HepG2 (cell line): Measurements from ENCODE around the gene SLC35F6. TPM values are rescaled to one million over a fixed set of nuclear protein-coding genes. Genes with fewer than 3 reads are reported as not detected.

Source experiments
- ATAC-seq: fragments of 200-7000 bp; cut with Tn5 transposase; 3 replicates; pipeline ENCODE4 v1.9.1; 2020; ENCODE audit warnings: mild to moderate bottlenecking, moderate library complexity
- BruUV-seq: library from RNA; stranded (reverse); fragments of 400-500 nt; replicated peaks from 2 replicates; lab custom pipeline; 2021; lab: Mats Ljungman, UMichigan
- CTCF ChIA-PET: fragments of 300-600 bp; formaldehyde crosslinking; extraction: SDS; loops from one replicate; lab custom pipeline; 2021; ENCODE audit warnings: low total read pairs, inconsistent platforms, low intra/inter-chr PET ratio; lab: Yijun Ruan, JAX
- POLR2A ChIA-PET: fragments of 350-600 bp; sonication (Branson Sonifier 250); formaldehyde crosslinking; loops from one replicate; lab custom pipeline; 2020; ENCODE audit warnings: antibody characterized with exemption, inconsistent platforms; lab: Yijun Ruan, JAX
- DNase-seq: peaks from one replicate; pipeline ENCODE4 v3.0.0-alpha.2; 2015; ENCODE audit warnings: low spot score
- FAIRE-seq: peaks from 3 replicates; lab custom pipeline; 2011; peaks lifted over from hg19 to GRCh38; lab: Jason Lieb, UNC
- H2AFZ ChIP-seq: one replicate; pipeline ENCODE4 v1.6.1; 2011; ENCODE audit warnings: low read length, inconsistent platforms
- H3K27ac ChIP-seq: fragments of 300-600 bp; 3 replicates; pipeline ENCODE4 v1.8.0; 2011; ENCODE audit warnings: mixed run types, mild to moderate bottlenecking, mixed read lengths, low read length, inconsistent platforms; ENCODE audit not compliant: insufficient read depth; ENCODE audit errors: extremely low read length
- H3K27me3 ChIP-seq, 2 experiments: fragments of 200-600 bp in 1 of 2; 2 replicates in 1 of 2; 3 replicates in 1 of 2; pipeline versions ENCODE4 v1.6.0 to v1.8.0; 2011; ENCODE audit warnings: low read length in 2 of 2, mild to moderate bottlenecking in 2 of 2, moderate library complexity in 2 of 2, inconsistent platforms in 1 of 2; ENCODE audit not compliant: insufficient read depth in 2 of 2, control insufficient read depth in 1 of 2
- H3K36me3 ChIP-seq, 2 experiments: fragments of 200-600 bp in 1 of 2; replicated peaks in 1 of 2; 2 replicates in 1 of 2; 3 replicates in 1 of 2; pipeline versions ENCODE4 v1.5.1 to v1.8.0; 2011; ENCODE audit warnings: low read length in 2 of 2, inconsistent platforms in 1 of 2; ENCODE audit not compliant: insufficient read depth in 2 of 2, control insufficient read depth in 1 of 2
- H3K4me1 ChIP-seq: 2 replicates; pipeline ENCODE4 v1.5.1; 2012; ENCODE audit warnings: low read length, inconsistent platforms; ENCODE audit not compliant: insufficient read depth
- H3K4me2 ChIP-seq: 2 replicates; pipeline ENCODE4 v1.6.0; 2011; ENCODE audit warnings: low read depth, low read length, inconsistent platforms
- H3K4me3 ChIP-seq, 3 experiments: fragments of 200-600 bp in 1 of 3; sonication (generic), shearing (Covaris generic) in 1 of 3; replicated peaks in 1 of 3; 2 replicates each; pipeline ENCODE4 v1.5.1; 2011 to 2016; ENCODE audit warnings: low read length in 3 of 3, inconsistent platforms in 2 of 3, low read depth in 2 of 3, mild to moderate bottlenecking in 2 of 3, control low read depth in 1 of 3, mixed read lengths in 1 of 3; ENCODE audit not compliant: insufficient read depth in 1 of 3
- H3K79me2 ChIP-seq: one replicate; pipeline ENCODE4 v1.6.1; 2011; ENCODE audit warnings: low read length, inconsistent platforms; ENCODE audit not compliant: insufficient read depth
- H3K9ac ChIP-seq: 2 replicates; pipeline ENCODE4 v1.6.0; 2011; ENCODE audit warnings: mild to moderate bottlenecking, low read depth, low read length, inconsistent platforms; ENCODE audit not compliant: insufficient read depth
- H3K9me3 ChIP-seq: 2 replicates; pipeline ENCODE4 v1.5.1; 2012; ENCODE audit warnings: mild to moderate bottlenecking, low read length
- H4K20me1 ChIP-seq: 2 replicates; pipeline ENCODE4 v1.6.0; 2011; ENCODE audit warnings: inconsistent platforms, mild to moderate bottlenecking, low read length, moderate library complexity; ENCODE audit not compliant: insufficient read depth
- AHR ChIP-seq: IDR thresholded peaks from 2 replicates; pipeline ENCODE4 v1.6.1; 2018; ENCODE audit warnings: missing genetic modification reagents, missing compliant biosample characterization
- AKAP8 ChIP-seq: sonication (generic); formaldehyde crosslinking; IDR thresholded peaks from 2 replicates; pipeline ENCODE4 v1.5.1; 2020; ENCODE audit warnings: mild to moderate bottlenecking, missing genetic modification reagents
- FOXK1 ChIP-seq: sonication (generic); formaldehyde crosslinking; IDR thresholded peaks from 2 replicates; pipeline ENCODE4 v1.4.0; 2020; ENCODE audit warnings: low read depth, missing genetic modification reagents, borderline replicate concordance
- SOX6 ChIP-seq, 2 experiments: fragments of 450-650 bp in 1 of 2; sonication (generic) in 1 of 2; formaldehyde crosslinking in 1 of 2; IDR thresholded peaks; 2 replicates each; pipeline versions ENCODE4 v1.4.0 to v1.6.1; 2017 to 2020; ENCODE audit warnings: antibody characterized with exemption in 1 of 2, mild to moderate bottlenecking in 1 of 2, missing genetic modification reagents in 1 of 2
- ZNF251 ChIP-seq: sonication (generic); formaldehyde crosslinking; IDR thresholded peaks from 2 replicates; pipeline ENCODE4 v1.9.0; 2021; ENCODE audit warnings: mild to moderate bottlenecking, missing genetic modification reagents
- ZNF335 ChIP-seq: sonication (generic); formaldehyde crosslinking; IDR thresholded peaks from 2 replicates; pipeline ENCODE4 v1.4.0; 2020; ENCODE audit warnings: missing genetic modification reagents
- ZNF607 ChIP-seq: sonication (generic); formaldehyde crosslinking; IDR thresholded peaks from 2 replicates; pipeline ENCODE4 v1.5.1; 2020; ENCODE audit warnings: missing genetic modification reagents, mild to moderate bottlenecking, borderline replicate concordance
- ZZZ3 ChIP-seq: sonication (generic); formaldehyde crosslinking; IDR thresholded peaks from 2 replicates; pipeline ENCODE4 v1.4.0; 2020; ENCODE audit warnings: missing genetic modification reagents, mild to moderate bottlenecking, borderline replicate concordance
- WGBS: methylation state at CpG from one replicate; pipeline ENCODE4 v1.1.6; 2017; ENCODE audit warnings: low lambda C conversion rate; 5-methylcytosine and 5-hydroxymethylcytosine counted together
- in situ Hi-C: cut with HindIII; loops from 2 replicates; pipeline ENCODE4 v1.10.0; 2017; ENCODE audit warnings: low pct_unique_long_range_greater_than_20kb; ENCODE audit not compliant: extremely low pct_ligation_motif_present
- intact Hi-C: fragments of 100-400 bp; cut with micrococcal nuclease; formaldehyde crosslinking; loops from one replicate; pipeline ENCODE4 v1.10.0; 2022; ENCODE audit not compliant: unreplicated experiment
- polyA plus RNA-seq, 8 experiments: library from polyadenylated mRNA; depleted of rRNA in 3 of 8; stranded (reverse) in 7 of 8; unstranded in 1 of 8; fragments of >200 nt; fragmentation: Illumina TruSeq in 4 of 8; extraction: Trizol in 4 of 8; gene quantifications; 2 replicates each; pipeline versions ENCODE4 v1.2.1 to v1.2.3, GENCODE V29; 2011 to 2016; ENCODE audit warnings: low read depth in 4 of 8, missing spikeins in 1 of 8, mixed read lengths in 1 of 8; ENCODE audit not compliant: insufficient read depth in 1 of 8
- total RNA-seq, 5 experiments: library from RNA; depleted of rRNA; stranded (reverse); fragments of >200 nt; fragmentation: Illumina TruSeq; extraction: Trizol; gene quantifications; 2 replicates each; pipeline ENCODE4 v1.2.3, GENCODE V29; 2016; ENCODE audit warnings: low read depth in 1 of 5
- TF ChIP-seq, protein P1 (sequence below): sonication (generic); formaldehyde crosslinking; IDR thresholded peaks from 2 replicates; pipeline ENCODE4 v1.4.0; 2020; ENCODE audit warnings: missing genetic modification reagents, borderline replicate concordance
- TF ChIP-seq, protein P2 (sequence below): sonication (generic); formaldehyde crosslinking; conservative IDR thresholded peaks from 2 replicates; pipeline ENCODE4 v1.5.0; 2020; ENCODE audit warnings: missing genetic modification reagents
- TF ChIP-seq, protein P3 (sequence below): IDR thresholded peaks from 2 replicates; pipeline ENCODE4 v1.6.1; 2016; ENCODE audit warnings: low read depth
- TF ChIP-seq, protein P4 (sequence below): IDR thresholded peaks from 2 replicates; pipeline ENCODE4 v1.6.1; 2016; ENCODE audit warnings: missing compliant biosample characterization, missing genetic modification reagents, borderline replicate concordance

The SLC35F6 gene
- total and polyA plus RNA-seq, 2 of the 13 experiments (the other 11 are each of a cell fraction or from before 2014, with no cell fraction given): 15.2 to 21.2 TPM

DNA sequence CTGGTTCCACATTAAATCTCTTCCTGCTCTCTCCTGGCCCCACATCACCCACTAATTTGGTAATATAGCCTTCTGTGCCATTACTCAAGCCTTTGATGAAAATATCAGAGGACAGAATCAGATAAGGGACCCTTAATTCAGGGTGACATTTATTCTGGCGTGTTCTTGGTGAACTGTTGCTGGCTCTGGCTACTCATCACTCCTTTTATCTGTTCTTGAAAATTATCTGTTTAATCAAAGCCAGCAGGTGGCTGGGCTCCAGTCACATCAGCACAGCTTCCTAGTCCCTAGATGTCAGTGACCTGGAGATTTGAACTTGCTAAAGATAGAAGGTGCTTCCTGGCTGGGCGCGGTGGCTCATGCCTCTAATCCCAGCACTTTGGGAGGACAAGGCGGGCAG is 26.9 kb upstream of the SLC35F6 start (continued):
- TF ChIP-seq, protein P1, sequence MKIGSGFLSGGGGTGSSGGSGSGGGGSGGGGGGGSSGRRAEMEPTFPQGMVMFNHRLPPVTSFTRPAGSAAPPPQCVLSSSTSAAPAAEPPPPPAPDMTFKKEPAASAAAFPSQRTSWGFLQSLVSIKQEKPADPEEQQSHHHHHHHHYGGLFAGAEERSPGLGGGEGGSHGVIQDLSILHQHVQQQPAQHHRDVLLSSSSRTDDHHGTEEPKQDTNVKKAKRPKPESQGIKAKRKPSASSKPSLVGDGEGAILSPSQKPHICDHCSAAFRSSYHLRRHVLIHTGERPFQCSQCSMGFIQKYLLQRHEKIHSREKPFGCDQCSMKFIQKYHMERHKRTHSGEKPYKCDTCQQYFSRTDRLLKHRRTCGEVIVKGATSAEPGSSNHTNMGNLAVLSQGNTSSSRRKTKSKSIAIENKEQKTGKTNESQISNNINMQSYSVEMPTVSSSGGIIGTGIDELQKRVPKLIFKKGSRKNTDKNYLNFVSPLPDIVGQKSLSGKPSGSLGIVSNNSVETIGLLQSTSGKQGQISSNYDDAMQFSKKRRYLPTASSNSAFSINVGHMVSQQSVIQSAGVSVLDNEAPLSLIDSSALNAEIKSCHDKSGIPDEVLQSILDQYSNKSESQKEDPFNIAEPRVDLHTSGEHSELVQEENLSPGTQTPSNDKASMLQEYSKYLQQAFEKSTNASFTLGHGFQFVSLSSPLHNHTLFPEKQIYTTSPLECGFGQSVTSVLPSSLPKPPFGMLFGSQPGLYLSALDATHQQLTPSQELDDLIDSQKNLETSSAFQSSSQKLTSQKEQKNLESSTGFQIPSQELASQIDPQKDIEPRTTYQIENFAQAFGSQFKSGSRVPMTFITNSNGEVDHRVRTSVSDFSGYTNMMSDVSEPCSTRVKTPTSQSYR (CRISPR knock-in tag): no peak

DNA sequence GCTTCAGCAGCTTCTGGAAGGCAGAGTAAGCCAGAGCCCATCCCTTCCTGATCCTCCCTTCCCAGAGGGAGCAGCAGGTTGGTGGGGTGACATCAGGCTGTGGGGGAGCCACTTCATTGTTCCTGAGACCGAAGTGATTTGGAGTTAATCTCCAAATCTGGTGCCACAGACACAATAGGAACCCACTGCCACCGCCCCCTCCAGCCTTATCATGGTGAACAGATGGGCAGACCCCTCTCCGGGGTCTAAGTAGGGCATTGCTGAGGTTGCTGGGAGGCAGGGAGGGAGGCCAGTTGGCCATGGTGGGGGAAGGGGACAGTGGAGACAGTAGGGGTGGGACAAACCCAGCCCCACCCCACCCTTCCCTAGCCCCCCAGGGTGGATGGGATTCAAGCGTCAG is 25.6 kb upstream of the SLC35F6 start:
- CTCF ChIA-PET: no interaction called here
- no peaks in the 10 kb centered on the region for H4K20me1 ChIP-seq
- intact Hi-C loops: no loop called here
- H3K9ac ChIP-seq: no peak overlapping the region
- WGBS: 25% methylated on average over 1 of the region's 4 CpGs
- no peaks in the 10 kb centered on the region for H3K36me3 ChIP-seq
- TF ChIP-seq, protein P2, sequence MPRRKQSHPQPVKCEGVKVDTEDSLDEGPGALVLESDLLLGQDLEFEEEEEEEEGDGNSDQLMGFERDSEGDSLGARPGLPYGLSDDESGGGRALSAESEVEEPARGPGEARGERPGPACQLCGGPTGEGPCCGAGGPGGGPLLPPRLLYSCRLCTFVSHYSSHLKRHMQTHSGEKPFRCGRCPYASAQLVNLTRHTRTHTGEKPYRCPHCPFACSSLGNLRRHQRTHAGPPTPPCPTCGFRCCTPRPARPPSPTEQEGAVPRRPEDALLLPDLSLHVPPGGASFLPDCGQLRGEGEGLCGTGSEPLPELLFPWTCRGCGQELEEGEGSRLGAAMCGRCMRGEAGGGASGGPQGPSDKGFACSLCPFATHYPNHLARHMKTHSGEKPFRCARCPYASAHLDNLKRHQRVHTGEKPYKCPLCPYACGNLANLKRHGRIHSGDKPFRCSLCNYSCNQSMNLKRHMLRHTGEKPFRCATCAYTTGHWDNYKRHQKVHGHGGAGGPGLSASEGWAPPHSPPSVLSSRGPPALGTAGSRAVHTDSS (CRISPR knock-in tag): no peak
- TF ChIP-seq AKAP8 (CRISPR knock-in tag): no peak
- no peak for TF ChIP-seq ZZZ3 (CRISPR knock-in tag)
- TF ChIP-seq AHR (CRISPR knock-in tag): no peak
- TF ChIP-seq SOX6 (IDR thresholded peaks at IDR 0.05): no peak
- TF ChIP-seq SOX6 (CRISPR knock-in tag; IDR thresholded peaks at IDR 0.05): no peak
- TF ChIP-seq ZNF335: no peak
- no peak for TF ChIP-seq ZNF251 (CRISPR knock-in tag)
- TF ChIP-seq ZNF607 (CRISPR knock-in tag): no peak
- TF ChIP-seq, protein P3, sequence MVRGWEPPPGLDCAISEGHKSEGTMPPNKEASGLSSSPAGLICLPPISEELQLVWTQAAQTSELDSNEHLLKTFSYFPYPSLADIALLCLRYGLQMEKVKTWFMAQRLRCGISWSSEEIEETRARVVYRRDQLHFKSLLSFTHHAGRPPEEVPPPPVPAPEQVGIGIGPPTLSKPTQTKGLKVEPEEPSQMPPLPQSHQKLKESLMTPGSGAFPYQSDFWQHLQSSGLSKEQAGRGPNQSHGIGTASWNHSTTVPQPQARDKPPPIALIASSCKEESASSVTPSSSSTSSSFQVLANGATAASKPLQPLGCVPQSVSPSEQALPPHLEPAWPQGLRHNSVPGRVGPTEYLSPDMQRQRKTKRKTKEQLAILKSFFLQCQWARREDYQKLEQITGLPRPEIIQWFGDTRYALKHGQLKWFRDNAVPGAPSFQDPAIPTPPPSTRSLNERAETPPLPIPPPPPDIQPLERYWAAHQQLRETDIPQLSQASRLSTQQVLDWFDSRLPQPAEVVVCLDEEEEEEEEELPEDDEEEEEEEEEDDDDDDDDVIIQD (CRISPR knock-in tag): no peak
- TF ChIP-seq FOXK1 (CRISPR knock-in tag): no peak
- TF ChIP-seq, protein P4, sequence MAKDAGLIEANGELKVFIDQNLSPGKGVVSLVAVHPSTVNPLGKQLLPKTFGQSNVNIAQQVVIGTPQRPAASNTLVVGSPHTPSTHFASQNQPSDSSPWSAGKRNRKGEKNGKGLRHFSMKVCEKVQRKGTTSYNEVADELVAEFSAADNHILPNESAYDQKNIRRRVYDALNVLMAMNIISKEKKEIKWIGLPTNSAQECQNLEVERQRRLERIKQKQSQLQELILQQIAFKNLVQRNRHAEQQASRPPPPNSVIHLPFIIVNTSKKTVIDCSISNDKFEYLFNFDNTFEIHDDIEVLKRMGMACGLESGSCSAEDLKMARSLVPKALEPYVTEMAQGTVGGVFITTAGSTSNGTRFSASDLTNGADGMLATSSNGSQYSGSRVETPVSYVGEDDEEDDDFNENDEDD: no peak
- TF ChIP-seq, all 625 proteins: peak for 0
- DNase-seq (no peak), FAIRE-seq (no peak), ATAC-seq (no peak)
- no peak overlapping the region for H3K4me3 ChIP-seq
- POLR2A ChIA-PET: no interaction called here
- in situ Hi-C loops: no loop called here
- no peaks in the 10 kb centered on the region for H3K79me2 ChIP-seq
- no peak overlapping the region for H2AFZ ChIP-seq
- H3K27ac ChIP-seq: no peak overlapping the region
- BruUV-seq: no TSS peak
- no peaks in the 10 kb centered on the region for H3K9me3 ChIP-seq
- peaks cover 7 to 36% of the 10 kb centered on the region in 2 experiments; a peak in 4 of 5 replicates for H3K27me3 ChIP-seq
- H3K4me1 ChIP-seq: peaks cover 34% of the 10 kb centered on the region
- no peak overlapping the region for H3K4me2 ChIP-seq
